GM18499 (cell line): ENCODE results near the gene SAMD10.

Experiments
- ATAC-seq: cut with Tn5 transposase; IDR thresholded peaks from one replicate; pipeline ENCODE4 v1.9.1; 2021; ENCODE audit warnings: moderate number of reproducible peaks; ENCODE audit not compliant: insufficient read depth, unreplicated experiment

The SAMD10 gene

GRCh38 chr20:63926298-63926697, 53.1 kb downstream of the SAMD10 start:
- no peak for ATAC-seq

GRCh38 chr20:63924241-63924640, 55.2 kb downstream of the SAMD10 start:
- no peak for ATAC-seq
